B cell (primary cell): ENCODE measurements around the gene TIE1. TPM values are rescaled to one million over a fixed set of nuclear protein-coding genes. Genes with fewer than 3 reads are reported as not detected.
A peak's percentile ranks its signal among the peaks of the same experiment; 100 is the strongest.

Experiments
- ATAC-seq: fragments of 200-7000 bp; cut with Tn5 transposase; one replicate; pipeline ENCODE4 v1.10.0; 2021; ENCODE audit warnings: low read depth, mild to moderate bottlenecking, moderate number of reproducible peaks, moderate library complexity
- CTCF ChIA-PET: fragments of 350-600 bp; sonication (Branson Sonifier 250); formaldehyde crosslinking; loops from one replicate; lab custom pipeline; 2021; ENCODE audit warnings: antibody characterized with exemption, inconsistent platforms; lab: Charles Lee
- POLR2A ChIA-PET: fragments of 350-600 bp; sonication (Branson Sonifier 250); formaldehyde crosslinking; loops from one replicate; lab custom pipeline; 2021; ENCODE audit warnings: antibody characterized with exemption; lab: Charles Lee
- DNase-seq: peaks from one replicate; pipeline ENCODE4 v3.0.0; 2013
- H2AFZ ChIP-seq: 2 replicates; pipeline ENCODE4 v1.6.1; 2012; ENCODE audit warnings: mild to moderate bottlenecking, low read depth, low read length; ENCODE audit not compliant: insufficient read depth, poor library complexity, severe bottlenecking
- H3K27ac ChIP-seq, 2 donors: 1 replicate in 1 of 2; 2 replicates in 1 of 2; pipeline ENCODE4 v1.5.1; 2012 to 2013; ENCODE audit warnings: low read length in 2 of 2, mild to moderate bottlenecking in 2 of 2, moderate library complexity in 1 of 2
- H3K27me3 ChIP-seq, 4 experiments: fragments of 200-600 bp in 1 of 4; sonication (generic) in 1 of 4; replicated peaks in 1 of 4; 1 replicate in 2 of 4; 2 replicates in 2 of 4; pipeline versions ENCODE4 v1.6.1 to v1.7.0; 2013 to 2016; ENCODE audit warnings: low read length in 3 of 4, mild to moderate bottlenecking in 2 of 4, mixed read lengths in 1 of 4, moderate library complexity in 1 of 4; ENCODE audit not compliant: insufficient read depth in 4 of 4, control insufficient read depth in 3 of 4; ENCODE audit errors: control extremely low read depth in 1 of 4
- H3K36me3 ChIP-seq, 2 experiments: replicated peaks in 1 of 2; 1 replicate in 1 of 2; 2 replicates in 1 of 2; pipeline versions ENCODE4 v1.6.1 to v1.7.1; 2013; ENCODE audit warnings: low read length in 1 of 2; ENCODE audit not compliant: insufficient read depth in 2 of 2, control insufficient read depth in 1 of 2; ENCODE audit errors: control extremely low read depth in 1 of 2, extremely low read depth in 1 of 2
- H3K4me1 ChIP-seq, 2 donors: fragments of 200-600 bp in 1 of 2; sonication (generic) in 1 of 2; 1 replicate in 1 of 2; 2 replicates in 1 of 2; pipeline versions ENCODE4 v1.5.1 to v1.6.1; 2013 to 2017; ENCODE audit warnings: low read length in 2 of 2; ENCODE audit not compliant: control insufficient read depth in 2 of 2, insufficient read depth in 2 of 2
- H3K4me2 ChIP-seq: replicated peaks from 2 replicates; pipeline ENCODE3; 2012; ENCODE audit warnings: mild to moderate bottlenecking, low read depth, low read length; ENCODE audit not compliant: poor library complexity, severe bottlenecking
- H3K4me3 ChIP-seq, 5 experiments: fragments of 200-600 bp in 1 of 5; sonication (generic) in 1 of 5; 1 replicate in 3 of 5; 2 replicates in 2 of 5; pipeline versions ENCODE4 v1.5.1 to v1.7.0; 2011 to 2016; ENCODE audit warnings: low read length in 4 of 5, mild to moderate bottlenecking in 4 of 5, low read depth in 2 of 5, control low read depth in 1 of 5, moderate library complexity in 1 of 5; ENCODE audit not compliant: insufficient read depth in 1 of 5; ENCODE audit errors: control extremely low read depth in 1 of 5, extremely low read depth in 1 of 5
- H3K79me2 ChIP-seq: fragments of 200-600 bp; sonication (generic); one replicate; pipeline ENCODE4 v1.6.0; 2016; ENCODE audit warnings: low read length; ENCODE audit not compliant: control insufficient read depth, insufficient read depth
- H3K9ac ChIP-seq: fragments of 200-600 bp; sonication (generic); 2 replicates; pipeline ENCODE4 v1.6.1; 2017; ENCODE audit warnings: mild to moderate bottlenecking, low read length, moderate library complexity
- H3K9me3 ChIP-seq, 3 donors: one replicate each; pipeline versions ENCODE4 v1.6.1 to v1.7.1; 2013; ENCODE audit warnings: low read length in 2 of 3; ENCODE audit not compliant: control insufficient read depth in 2 of 3, insufficient read depth in 1 of 3; ENCODE audit errors: control extremely low read depth in 1 of 3
- H4K20me1 ChIP-seq: 2 replicates; pipeline ENCODE4 v1.6.0; 2012; ENCODE audit warnings: mild to moderate bottlenecking, low read length; ENCODE audit not compliant: insufficient read depth, control insufficient read depth, poor library complexity, severe bottlenecking
- H3K27ac Mint-ChIP-seq: one replicate; pipeline ENCODE4 v1.8.0; 2021; ENCODE audit warnings: mixed read lengths
- H3K27me3 Mint-ChIP-seq: one replicate; pipeline ENCODE4 v1.8.0; 2021; ENCODE audit warnings: mixed read lengths
- H3K4me1 Mint-ChIP-seq: one replicate; pipeline ENCODE4 v1.8.0; 2021; ENCODE audit warnings: mixed read lengths
- H3K4me3 Mint-ChIP-seq: one replicate; pipeline ENCODE4 v1.8.0; 2021; ENCODE audit warnings: mixed read lengths
- H3K9me3 Mint-ChIP-seq: one replicate; pipeline ENCODE4 v1.8.0; 2022; ENCODE audit warnings: mixed read lengths; ENCODE audit not compliant: insufficient read depth
- CTCF ChIP-seq: fragments of 200-600 bp; IDR thresholded peaks from one replicate; pipeline ENCODE4 v1.8.0; 2022; ENCODE audit warnings: antibody characterized with exemption, mild to moderate bottlenecking
- EZH2 ChIP-seq: IDR thresholded peaks from 2 replicates; pipeline ENCODE4 v1.6.1; 2012; ENCODE audit warnings: borderline replicate concordance, low read depth, mild to moderate bottlenecking, moderate library complexity, low read length; ENCODE audit not compliant: insufficient read depth, poor library complexity, severe bottlenecking
- WGBS: methylation state at CpG from one replicate; pipeline ENCODE4 v1.1.5; 2013; ENCODE audit warnings: missing lambda C conversion rate; ENCODE audit not compliant: insufficient coverage; 5-methylcytosine and 5-hydroxymethylcytosine counted together
- intact Hi-C: fragments of 100-400 bp; cut with micrococcal nuclease; formaldehyde crosslinking; loops from one replicate; pipeline ENCODE4 v1.10.0; 2022
- polyA plus RNA-seq: library from polyadenylated mRNA; depleted of rRNA; stranded (reverse); fragments of >200 nt; gene quantifications from 2 replicates; pipeline ENCODE4 v1.2.3, GENCODE V29; 2012
- total RNA-seq, 2 donors: library from RNA; stranded (reverse); fragments of 120-200 nt in 1 of 2; gene quantifications; 1 replicate in 1 of 2; 2 replicates in 1 of 2; pipeline versions ENCODE4 v1.2.3 to v1.2.4, GENCODE V29; 2013 to 2022

The TIE1 gene
- total and polyA plus RNA-seq, 2 donors (not counting 1 experiment from before 2014, with no cell fraction given), result 0.10 TPM; not detected in 1

GRCh38 chr1:43367904-43368645 is 67.3 kb downstream of the TIE1 start, which contains the start of gene ELOVL1:
ELOVL1 (minus strand) TSS chr1:43368011; CDS start chr1:43365609, 2,402 bp downstream.
- peaks cover 52% of the 10 kb centered on the region for H3K79me2 ChIP-seq

More at GRCh38 chr1:43367904-43368645, 67.3 kb downstream of the TIE1 start, which contains the start of gene ELOVL1:
- Mint-ChIP-seq H3K27ac (peak within 1 kb of the TSS; percentile 97), H3K9me3 (no peaks in the 10 kb centered on the region), H3K4me3 (peak within 1 kb of the TSS; percentile 96), H3K27me3 (no peaks in the 10 kb centered on the region), H3K4me1 (peaks cover 45% of the 10 kb centered on the region)
- Histone ChIP-seq H4K20me1 (peaks cover 32% of the 10 kb centered on the region), H2AFZ (peak within 1 kb of the TSS; percentile 87), H3K9ac (peak within 1 kb of the TSS; percentile 86), H3K4me3 (peak within 1 kb of the TSS; percentile 64 to 90 (median 81)), H3K27me3 (no peaks in the 10 kb centered on the region), H3K27ac (peak within 1 kb of the TSS; percentile 74 to 96), H3K36me3 (peaks cover 0 to 27% of the 10 kb centered on the region in 2 experiments), H3K9me3 (no peaks in the 10 kb centered on the region), H3K4me1 (peaks cover 18 to 26% of the 10 kb centered on the region in 2 donors), H3K4me2 (peak within 1 kb of the TSS; percentile 100)
- ATAC-seq (peak; percentile 88), DNase-seq (peak; percentile 94)
- ChIA-PET CTCF (interaction anchor here (0.7 to 2.5 kb wide), 12 partner anchors 10 to 295 kb away, joined by 3 to 14 read pairs (median 4); partner anchors contain the start of genes MED8 and SZT2), POLR2A (interaction anchor here (0.7 to 2.5 kb wide), 11 partner anchors 10 to 601 kb away, joined by 3 to 34 read pairs (median 3); partner anchors contain the start of genes C1orf50, CDC20, HYI and KDM4A)
- TF ChIP-seq EZH2 (no peak), CTCF (peak; percentile 13)
- under 1% methylated on average over 56 of the region's 58 CpGs for WGBS
- intact Hi-C loops, result loop anchor here (1.0 to 10.0 kb wide), 11 partner anchors 10 to 664 kb away; partner anchors contain the start of genes C1orf50, CDC20, KDM4A and MED8
